KOPT-K1 (cell line): Measurements from ENCODE around the gene IFNA7.
"Not testable (repeated sequence)": the region's sequence is repeated elsewhere in the genome, so short reads cannot be mapped to it uniquely, and the experiment has no call there.

Experiments used
- H3K27ac ChIP-seq: fragments of 200-600 bp; sonication (generic); 2 replicates; pipeline ENCODE4 v1.5.1; 2016; ENCODE audit warnings: antibody characterized with exemption, mild to moderate bottlenecking, low read depth, low read length; ENCODE audit not compliant: poor library complexity, severe bottlenecking
- H3K36me3 ChIP-seq: fragments of 200-600 bp; sonication (generic); 2 replicates; pipeline ENCODE4 v1.5.1; 2017; ENCODE audit warnings: antibody characterized with exemption, mild to moderate bottlenecking, low read length, moderate library complexity; ENCODE audit not compliant: insufficient read depth
- H3K9me3 ChIP-seq: fragments of 200-600 bp; sonication (generic); 2 replicates; pipeline ENCODE4 v1.5.1; 2017; ENCODE audit warnings: antibody characterized with exemption, low read length, mild to moderate bottlenecking; ENCODE audit not compliant: insufficient read depth, poor library complexity, severe bottlenecking

The IFNA7 gene

GRCh38 chr9:21202105-21202504 is at the start of gene IFNA7:
TSS of gene IFNA7 (minus strand) at chr9:21202205. CDS start at chr9:21202165, 40 bp downstream.
- H3K9me3 ChIP-seq, H3K36me3 ChIP-seq: not testable (repeated sequence)

GRCh38 chr9:21251638-21252037 is 49.6 kb upstream of the IFNA7 start:
- Histone ChIP-seq H3K36me3 (no peaks in the 10 kb centered on the region), H3K9me3 (no peaks in the 10 kb centered on the region), H3K27ac (no peak overlapping the region)

More at GRCh38 chr9:21202105-21202504, at the start of gene IFNA7:
- not testable (repeated sequence) for H3K27ac ChIP-seq

- Histone ChIP-seq H3K27ac (no peak overlapping the region), H3K36me3 (no peaks in the 10 kb centered on the region), H3K9me3 (no peaks in the 10 kb centered on the region)
These were observed 49.2 kb upstream of the IFNA7 start for GRCh38 chr9:21251190-21251589.

GRCh38 chr9:21244836-21245235 is 42.8 kb upstream of the IFNA7 start:
- H3K9me3 ChIP-seq, result no peaks in the 10 kb centered on the region
- no peak overlapping the region for H3K27ac ChIP-seq
- H3K36me3 ChIP-seq, result no peaks in the 10 kb centered on the region

GRCh38 chr9:21239911-21240310 is 37.9 kb upstream of the IFNA7 start, which contains the start of gene IFNA14:
TSS of gene IFNA14 (minus strand) at chr9:21240005. CDS start at chr9:21239935, 70 bp downstream.
- no peak within 1 kb of the TSS for H3K27ac ChIP-seq

GRCh38 chr9:21236360-21236714 is 34.3 kb upstream of the IFNA7 start:
- not testable (repeated sequence) for H3K9me3 ChIP-seq, H3K36me3 ChIP-seq, H3K27ac ChIP-seq

More at GRCh38 chr9:21239911-21240310, 37.9 kb upstream of the IFNA7 start, which contains the start of gene IFNA14:
- Histone ChIP-seq H3K36me3 (no peaks in the 10 kb centered on the region), H3K9me3 (no peaks in the 10 kb centered on the region)

GRCh38 chr9:21235468-21236359 is 33.7 kb upstream of the IFNA7 start:
- H3K27ac ChIP-seq, H3K9me3 ChIP-seq, H3K36me3 ChIP-seq: not testable (repeated sequence)

- Histone ChIP-seq H3K36me3 (no peaks in the 10 kb centered on the region), H3K9me3 (no peaks in the 10 kb centered on the region), H3K27ac (no peak overlapping the region)
These were observed 32.2 kb upstream of the IFNA7 start for GRCh38 chr9:21234153-21234687.

GRCh38 chr9:21233258-21233657 is 31.3 kb upstream of the IFNA7 start:
- no peaks in the 10 kb centered on the region for H3K36me3 ChIP-seq
- H3K9me3 ChIP-seq, result no peaks in the 10 kb centered on the region
- no peak overlapping the region for H3K27ac ChIP-seq

- Histone ChIP-seq H3K27ac (no peak within 1 kb of the TSS), H3K36me3 (no peaks in the 10 kb centered on the region), H3K9me3 (no peaks in the 10 kb centered on the region)
These were observed 26.1 kb upstream of the IFNA7 start, which contains the start of gene IFNA17 for GRCh38 chr9:21228122-21228521. TSS of gene IFNA17 (minus strand) at chr9:21228222. CDS start at chr9:21228173, 49 bp downstream.

- not testable (repeated sequence) for H3K9me3 ChIP-seq, H3K27ac ChIP-seq, H3K36me3 ChIP-seq
These were observed 15.2 kb upstream of the IFNA7 start, which contains the start of gene IFNA16 for GRCh38 chr9:21217211-21217610. TSS of gene IFNA16 (minus strand) at chr9:21217311. CDS start at chr9:21217305, 6 bp downstream.

- not testable (repeated sequence) for H3K9me3 ChIP-seq, H3K36me3 ChIP-seq, H3K27ac ChIP-seq
These were observed 11.7 kb upstream of the IFNA7 start for GRCh38 chr9:21213411-21214326.

- not testable (repeated sequence) for H3K27ac ChIP-seq, H3K9me3 ChIP-seq, H3K36me3 ChIP-seq
These were observed 10.2 kb upstream of the IFNA7 start for GRCh38 chr9:21212160-21212559.

GRCh38 chr9:21210782-21211181 is 8.8 kb upstream of the IFNA7 start:
- H3K9me3 ChIP-seq, H3K27ac ChIP-seq, H3K36me3 ChIP-seq: not testable (repeated sequence)

GRCh38 chr9:21210311-21210710 is 8.3 kb upstream of the IFNA7 start:
- H3K36me3 ChIP-seq, result no peaks in the 10 kb centered on the region
- H3K27ac ChIP-seq, result no peak overlapping the region

More at GRCh38 chr9:21210311-21210710, 8.3 kb upstream of the IFNA7 start:
- no peaks in the 10 kb centered on the region for H3K9me3 ChIP-seq
